ENCODE measurements around the gene KIF21A. TPM values are rescaled to one million over a fixed set of nuclear protein-coding genes. Genes with fewer than 3 reads are reported as not detected.

Gene KIF21A
- polyA plus RNA-seq, 1 experiment: 0.69 TPM

- TF ChIP-seq, protein P1, sequence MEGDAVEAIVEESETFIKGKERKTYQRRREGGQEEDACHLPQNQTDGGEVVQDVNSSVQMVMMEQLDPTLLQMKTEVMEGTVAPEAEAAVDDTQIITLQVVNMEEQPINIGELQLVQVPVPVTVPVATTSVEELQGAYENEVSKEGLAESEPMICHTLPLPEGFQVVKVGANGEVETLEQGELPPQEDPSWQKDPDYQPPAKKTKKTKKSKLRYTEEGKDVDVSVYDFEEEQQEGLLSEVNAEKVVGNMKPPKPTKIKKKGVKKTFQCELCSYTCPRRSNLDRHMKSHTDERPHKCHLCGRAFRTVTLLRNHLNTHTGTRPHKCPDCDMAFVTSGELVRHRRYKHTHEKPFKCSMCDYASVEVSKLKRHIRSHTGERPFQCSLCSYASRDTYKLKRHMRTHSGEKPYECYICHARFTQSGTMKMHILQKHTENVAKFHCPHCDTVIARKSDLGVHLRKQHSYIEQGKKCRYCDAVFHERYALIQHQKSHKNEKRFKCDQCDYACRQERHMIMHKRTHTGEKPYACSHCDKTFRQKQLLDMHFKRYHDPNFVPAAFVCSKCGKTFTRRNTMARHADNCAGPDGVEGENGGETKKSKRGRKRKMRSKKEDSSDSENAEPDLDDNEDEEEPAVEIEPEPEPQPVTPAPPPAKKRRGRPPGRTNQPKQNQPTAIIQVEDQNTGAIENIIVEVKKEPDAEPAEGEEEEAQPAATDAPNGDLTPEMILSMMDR (IDR thresholded peaks at IDR 0.05; ENCODE audit: insufficient read depth, low read depth, low read length): no peak
- POLR2A ChIA-PET: no interaction called here
- CTCF ChIA-PET: no interaction called here
Observed at GRCh38 chr12:39359645-39360044, 83.3 kb downstream of the KIF21A start.

DNA sequence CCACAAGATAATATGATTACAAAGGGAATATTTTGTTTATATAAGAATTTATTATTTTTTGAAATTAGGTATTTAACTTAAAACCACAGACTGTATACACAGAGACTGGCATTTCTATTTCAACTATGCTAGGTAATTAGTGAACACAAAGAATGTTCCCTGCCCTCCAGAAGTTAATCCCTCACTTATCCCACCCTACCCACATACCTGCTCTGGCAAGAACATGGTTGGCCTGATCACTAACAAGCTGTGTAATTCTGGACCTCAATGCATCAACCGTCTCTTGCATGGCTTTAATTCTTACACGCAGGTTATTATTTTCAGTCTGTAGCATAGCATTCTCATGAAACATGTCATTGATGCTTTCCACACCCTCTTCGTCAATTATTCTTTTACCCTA lies 85.9 kb downstream of the KIF21A start:
- H3K36me3 ChIP-seq (ENCODE audit: control insufficient read depth, insufficient read depth, low read length): no peaks in the 10 kb centered on the region; the same call in 1 of the 2 replicates
- H3K27me3 ChIP-seq (ENCODE audit: control insufficient read depth, insufficient read depth, low read length): no peaks in the 10 kb centered on the region
- no peak overlapping the region for H3K4me3 ChIP-seq (ENCODE audit: low read depth, low read length)
- TF ChIP-seq, protein P1 (IDR thresholded peaks at IDR 0.05; ENCODE audit: insufficient read depth, low read depth, low read length): no peak
- DNase-seq (ENCODE audit: low read depth): no peak
- ChIA-PET CTCF (no interaction called here), POLR2A (no interaction called here)

More at GRCh38 chr12:39359645-39360044, 83.3 kb downstream of the KIF21A start:
- no peaks in the 10 kb centered on the region for H3K36me3 ChIP-seq (ENCODE audit: control insufficient read depth, insufficient read depth, low read length)
- H3K4me3 ChIP-seq (ENCODE audit: low read depth, low read length): no peak overlapping the region
- no peaks in the 10 kb centered on the region for H3K27me3 ChIP-seq (ENCODE audit: control insufficient read depth, insufficient read depth, low read length)
- DNase-seq (ENCODE audit: low read depth): no peak

GRCh38 chr12:39355841-39356240 lies 87.1 kb downstream of the KIF21A start:
- DNase-seq (ENCODE audit: low read depth): no peak
- no peaks in the 10 kb centered on the region; the same call in 1 of the 2 replicates for H3K36me3 ChIP-seq (ENCODE audit: control insufficient read depth, insufficient read depth, low read length)
- POLR2A ChIA-PET: no interaction called here
- TF ChIP-seq, protein P1 (IDR thresholded peaks at IDR 0.05; ENCODE audit: insufficient read depth, low read depth, low read length): no peak
- CTCF ChIA-PET: interaction anchor here (1.2 kb wide), 1 partner anchor 9 kb away, joined by 3 read pairs; no protein-coding TSS in a partner anchor
- H3K27me3 ChIP-seq (ENCODE audit: control insufficient read depth, insufficient read depth, low read length): no peaks in the 10 kb centered on the region
- no peak overlapping the region for H3K4me3 ChIP-seq (ENCODE audit: low read depth, low read length)

DNA sequence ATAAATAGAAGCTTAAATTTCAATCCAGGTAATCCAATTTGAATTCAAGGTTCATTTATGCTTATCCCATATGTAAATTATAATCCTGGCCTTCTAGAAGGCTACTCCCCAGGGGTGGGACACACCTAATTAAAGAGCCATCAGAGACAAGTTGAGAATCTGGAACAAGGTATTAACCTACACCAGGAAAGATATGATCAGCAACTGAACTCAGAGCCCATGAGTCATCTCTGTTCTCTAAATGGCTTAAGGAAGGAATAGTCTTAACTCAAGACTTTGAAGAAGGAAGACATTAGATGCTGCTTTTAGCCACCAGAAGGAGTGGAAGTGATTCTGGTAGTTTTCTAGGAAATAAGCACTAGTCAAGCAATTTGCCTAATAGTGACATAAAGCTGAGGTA lies 88.0 kb downstream of the KIF21A start:
- TF ChIP-seq, protein P1 (IDR thresholded peaks at IDR 0.05; ENCODE audit: insufficient read depth, low read depth, low read length): no peak
- Histone ChIP-seq H3K4me3 (ENCODE audit: low read depth, low read length) (no peak overlapping the region), H3K36me3 (ENCODE audit: control insufficient read depth, insufficient read depth, low read length) (no peaks in the 10 kb centered on the region; the same call in 1 of the 2 replicates), H3K27me3 (ENCODE audit: control insufficient read depth, insufficient read depth, low read length) (no peaks in the 10 kb centered on the region)
- ChIA-PET CTCF (no interaction called here), POLR2A (no interaction called here)
- DNase-seq (ENCODE audit: low read depth): no peak

GRCh38 chr12:39352471-39353017 lies 90.4 kb downstream of the KIF21A start:
- Histone ChIP-seq H3K36me3 (ENCODE audit: control insufficient read depth, insufficient read depth, low read length) (no peaks in the 10 kb centered on the region; the same call in 1 of the 2 replicates), H3K27me3 (ENCODE audit: control insufficient read depth, insufficient read depth, low read length) (no peaks in the 10 kb centered on the region), H3K4me3 (ENCODE audit: low read depth, low read length) (no peak overlapping the region)
- TF ChIP-seq, protein P1 (IDR thresholded peaks at IDR 0.05; ENCODE audit: insufficient read depth, low read depth, low read length): no peak
- ChIA-PET CTCF (no interaction called here), POLR2A (no interaction called here)
- no peak for DNase-seq (ENCODE audit: low read depth)
